SIG-M5 treated with dmso at 0.1 percent for 504 hours (cell line): ENCODE data around the gene HPSE2.

ENCODE experiments used
- DNase-seq: peaks from one replicate; lab custom pipeline; 2025; ENCODE audit not compliant: unreplicated experiment; lab: John Stamatoyannopoulos, UW

The HPSE2 gene

DNA sequence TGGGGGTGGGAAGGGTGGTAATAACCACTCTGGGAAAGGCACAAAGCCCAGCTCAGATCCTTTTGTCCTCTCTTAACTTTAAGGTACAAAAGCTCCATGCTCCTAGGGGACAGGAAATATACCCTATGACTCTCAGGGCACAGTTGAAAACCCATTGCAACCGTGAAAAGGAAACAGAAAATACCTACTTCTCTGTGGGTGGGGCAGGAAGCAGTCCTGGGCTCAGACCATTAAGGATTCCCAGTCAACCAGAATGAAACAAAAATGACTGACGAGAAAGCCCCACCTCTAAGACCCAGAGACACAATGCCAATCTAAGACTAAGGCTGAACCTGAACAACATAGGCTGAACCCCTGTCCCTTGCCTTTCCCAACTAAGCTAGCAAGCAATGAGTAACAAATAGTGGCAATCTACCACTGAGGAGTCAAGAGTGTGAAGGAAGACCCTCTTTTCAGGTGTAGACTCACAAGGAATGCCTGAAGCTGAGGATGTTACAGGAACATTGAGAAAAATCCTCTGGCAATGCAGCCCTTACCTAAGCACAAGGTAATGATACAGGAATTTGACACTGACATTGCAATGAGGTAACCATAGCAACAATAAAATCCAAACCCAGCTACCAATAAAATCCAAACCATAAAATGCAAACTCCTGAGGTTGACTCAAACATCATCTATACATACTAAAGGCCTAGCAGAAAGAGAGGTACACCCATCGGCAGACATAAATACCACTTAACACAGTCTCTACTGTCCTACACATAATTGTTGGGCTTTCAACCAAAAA is 380.1 kb downstream of the HPSE2 start:
- no peak for DNase-seq

GRCh38 chr10:98852686-98853085 is 383.0 kb downstream of the HPSE2 start:
- DNase-seq, result no peak

- no peak for DNase-seq
Measured at GRCh38 chr10:98848361-98848760, 387.3 kb downstream of the HPSE2 start.

- DNase-seq, result no peak
Measured at GRCh38 chr10:98846787-98847186, 388.9 kb downstream of the HPSE2 start.

- DNase-seq, result no peak
Measured at GRCh38 chr10:98833542-98833941, 402.1 kb downstream of the HPSE2 start.

GRCh38 chr10:98832738-98833137 is 402.9 kb downstream of the HPSE2 start:
- no peak for DNase-seq

GRCh38 chr10:98832196-98832595 is 403.5 kb downstream of the HPSE2 start:
- no peak for DNase-seq

DNA sequence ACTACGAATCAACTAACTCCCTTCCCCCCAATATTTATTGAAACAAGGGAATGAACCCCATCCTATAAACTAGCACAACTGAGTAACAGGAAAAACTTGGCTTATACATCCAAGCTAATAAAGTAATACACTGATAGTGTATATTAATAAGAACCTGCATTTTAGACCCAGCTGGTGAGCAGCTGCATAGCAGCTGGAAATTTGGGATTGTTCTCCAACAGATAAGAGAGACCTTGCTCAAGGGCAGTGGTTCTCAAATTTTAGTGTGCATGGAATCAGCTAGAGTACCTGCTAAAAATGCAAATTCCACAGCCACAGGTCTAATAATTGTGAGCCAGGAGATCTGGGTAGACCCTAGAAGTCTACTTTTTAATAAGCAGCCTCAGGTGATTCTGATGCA is 404.3 kb downstream of the HPSE2 start:
- no peak for DNase-seq

- no peak for DNase-seq
Measured at GRCh38 chr10:98825741-98826140, 409.9 kb downstream of the HPSE2 start.

- DNase-seq, result no peak
Measured at GRCh38 chr10:98817396-98817795, 418.3 kb downstream of the HPSE2 start.

GRCh38 chr10:98815039-98815885 is 420.4 kb downstream of the HPSE2 start:
- no peak for DNase-seq

DNA sequence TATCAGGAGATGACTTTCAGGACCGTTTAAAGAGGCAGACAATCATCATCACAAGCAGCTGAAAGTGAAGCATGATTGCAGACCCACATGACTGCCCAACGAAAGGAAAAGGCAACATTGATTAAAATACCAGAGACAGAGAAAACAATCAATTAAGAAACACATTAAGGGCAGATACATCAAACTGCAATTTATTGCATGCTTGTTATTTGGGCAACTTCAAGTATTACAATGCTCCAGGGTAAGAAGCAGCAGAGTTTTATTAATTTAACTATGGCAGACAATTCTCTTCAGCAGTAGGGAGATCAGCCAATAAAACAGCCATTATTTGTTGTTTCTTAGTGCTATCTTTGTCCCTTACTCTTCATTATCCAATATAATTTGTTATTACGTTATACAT is 421.2 kb downstream of the HPSE2 start:
- no peak for DNase-seq

GRCh38 chr10:98808282-98808892 is 427.3 kb downstream of the HPSE2 start:
- no peak for DNase-seq

GRCh38 chr10:98800263-98800662 is 435.4 kb downstream of the HPSE2 start:
- no peak for DNase-seq

GRCh38 chr10:98795467-98795866 is 440.2 kb downstream of the HPSE2 start:
- DNase-seq, result no peak

GRCh38 chr10:98790817-98791216 is 444.8 kb downstream of the HPSE2 start:
- DNase-seq, result no peak

DNA sequence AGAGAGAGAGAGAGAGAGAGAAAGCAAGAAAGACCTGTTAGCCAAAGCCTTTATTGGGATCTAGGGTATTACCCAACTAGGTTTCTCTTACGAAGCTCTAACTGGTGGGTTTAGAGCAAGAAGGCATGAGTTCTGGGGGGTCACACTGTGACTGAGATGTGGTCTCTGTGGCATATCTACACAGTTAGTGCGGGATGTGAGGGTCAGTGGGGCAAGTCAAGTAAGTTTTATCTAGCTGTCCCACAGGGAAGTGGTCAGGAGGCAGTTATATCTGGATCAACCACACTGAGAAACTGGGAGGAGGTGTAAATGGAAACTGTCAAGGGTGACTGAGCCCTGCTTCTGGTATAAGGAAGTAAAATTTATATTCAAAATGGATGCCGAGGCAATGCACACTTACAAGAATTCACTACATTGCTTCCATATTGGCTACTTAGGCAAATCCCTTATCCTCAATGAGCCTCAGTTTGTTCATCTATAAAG is 457.3 kb downstream of the HPSE2 start:
- no peak for DNase-seq

- DNase-seq, result no peak
Measured at GRCh38 chr10:98758463-98758862, 477.2 kb downstream of the HPSE2 start.

DNA sequence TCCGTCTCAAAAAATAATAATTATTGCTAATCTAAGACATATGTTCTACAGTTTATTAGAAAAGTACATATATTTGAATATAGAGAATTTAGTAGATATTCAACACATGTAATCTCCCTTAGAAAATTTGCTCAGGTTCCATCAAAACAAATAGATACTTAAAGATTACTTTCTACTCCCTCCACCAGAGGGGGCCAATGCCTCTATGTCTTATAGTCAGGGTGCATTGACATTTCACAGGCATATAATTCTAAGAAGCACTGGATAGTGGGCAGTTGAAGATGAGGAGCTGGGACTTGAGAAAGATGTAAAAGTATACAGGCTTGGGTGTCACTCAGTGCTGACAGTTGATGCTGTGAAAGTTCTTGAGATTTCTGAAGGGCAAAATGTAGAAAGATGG is 487.4 kb downstream of the HPSE2 start:
- DNase-seq, result peak; percentile 16

GRCh38 chr10:98745645-98746044 is 490.0 kb downstream of the HPSE2 start:
- DNase-seq, result peak; percentile 17

DNA sequence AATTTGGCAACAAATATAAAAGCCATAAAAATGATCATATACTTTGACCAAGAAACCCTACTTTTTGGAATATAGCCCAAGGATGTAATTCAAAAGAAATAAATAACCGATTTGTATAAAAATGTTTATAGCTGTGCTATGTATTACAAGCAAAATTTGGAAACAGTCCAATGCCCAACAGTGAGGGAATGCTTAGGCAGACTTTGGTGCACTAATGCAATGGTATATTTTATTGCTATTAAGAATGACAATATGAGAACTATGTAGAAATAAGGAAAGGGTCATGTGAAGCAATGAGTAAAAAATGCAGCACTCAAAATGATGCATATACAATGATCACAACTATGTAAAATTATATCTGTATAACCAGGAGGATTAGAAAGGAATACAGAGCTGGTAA is 515.1 kb downstream of the HPSE2 start:
- DNase-seq, result no peak

DNA sequence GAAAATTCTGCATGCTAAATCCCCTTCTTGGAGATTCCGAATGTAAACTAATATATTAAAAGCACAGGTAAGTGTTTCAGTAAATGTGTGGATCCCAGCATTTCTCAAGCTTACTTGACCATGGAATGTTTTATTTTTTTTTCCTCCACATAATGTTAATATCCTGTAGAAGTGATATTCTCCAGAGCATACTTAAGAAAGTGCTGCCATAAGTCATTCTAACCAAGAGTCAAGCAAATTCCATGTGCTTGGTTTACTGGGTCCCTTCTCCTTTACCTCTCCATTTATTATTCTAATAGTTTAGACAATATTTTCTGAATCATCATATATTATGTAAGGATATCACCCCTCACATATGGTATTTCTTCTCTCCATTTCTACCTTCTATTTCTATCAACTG is 522.1 kb downstream of the HPSE2 start:
- DNase-seq, result no peak
